NCI-H1105 (cell line): ENCODE data around the gene PGS1.

Source experiments
- DNase-seq: peaks from one replicate; lab custom pipeline; 2025; lab: John Stamatoyannopoulos, UW

PGS1 gene

GRCh38 chr17:78408476-78409050, 30.1 kb downstream of the PGS1 start:
- peak; percentile 15 for DNase-seq

- DNase-seq = peak; percentile 88
These were observed 30.9 kb downstream of the PGS1 start for GRCh38 chr17:78409191-78409928.

DNA sequence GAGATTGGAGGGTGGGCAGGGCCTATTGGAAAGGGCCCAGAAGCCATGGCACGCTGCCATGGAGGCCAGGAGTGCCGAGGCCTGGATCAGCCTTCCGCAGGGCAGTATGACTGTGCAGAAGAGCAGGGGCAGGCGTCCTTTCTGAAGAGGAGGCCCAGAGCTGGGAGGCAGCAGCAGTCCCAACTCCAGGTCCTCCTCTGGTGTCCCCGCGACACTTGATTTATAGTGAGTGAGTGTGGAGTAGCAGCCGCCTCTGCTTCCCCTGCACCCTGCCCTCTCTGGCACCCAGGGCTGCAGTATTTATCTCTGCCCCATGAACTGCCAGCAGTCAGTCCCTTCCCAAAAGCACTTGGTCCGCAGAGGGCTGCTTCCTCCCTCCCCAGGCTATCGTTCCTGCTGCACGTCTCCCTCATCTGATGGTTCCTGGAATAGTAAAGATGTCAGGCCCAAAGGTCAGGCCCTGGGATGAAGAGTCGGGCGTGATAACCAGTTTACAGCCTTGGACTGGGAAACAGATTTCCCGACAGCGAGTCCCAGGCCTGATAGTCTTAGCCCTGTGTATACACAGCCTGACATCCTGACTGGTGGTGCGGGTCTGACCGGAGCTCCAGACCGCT, 32.9 kb downstream of the PGS1 start:
- DNase-seq = no peak

DNA sequence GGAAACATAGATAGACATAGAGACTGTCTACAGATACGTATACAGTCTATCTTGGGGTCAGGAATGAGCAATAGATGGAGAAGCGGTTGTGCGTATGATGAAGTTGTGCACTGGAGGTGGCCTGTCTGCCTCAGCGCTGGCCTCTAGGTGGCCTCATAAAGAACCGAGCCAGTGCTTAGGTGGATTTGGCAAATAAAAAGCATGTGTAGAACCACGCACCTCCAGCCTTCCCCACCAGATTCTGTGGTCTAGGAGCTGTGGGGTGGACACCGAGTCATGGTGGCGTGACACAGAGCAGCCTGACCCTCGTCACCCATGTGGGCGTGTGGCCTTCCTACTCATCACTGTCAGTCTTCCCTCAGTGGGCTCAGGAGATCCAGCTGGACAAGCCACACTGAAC, 34.0 kb downstream of the PGS1 start:
- DNase-seq = no peak

DNA sequence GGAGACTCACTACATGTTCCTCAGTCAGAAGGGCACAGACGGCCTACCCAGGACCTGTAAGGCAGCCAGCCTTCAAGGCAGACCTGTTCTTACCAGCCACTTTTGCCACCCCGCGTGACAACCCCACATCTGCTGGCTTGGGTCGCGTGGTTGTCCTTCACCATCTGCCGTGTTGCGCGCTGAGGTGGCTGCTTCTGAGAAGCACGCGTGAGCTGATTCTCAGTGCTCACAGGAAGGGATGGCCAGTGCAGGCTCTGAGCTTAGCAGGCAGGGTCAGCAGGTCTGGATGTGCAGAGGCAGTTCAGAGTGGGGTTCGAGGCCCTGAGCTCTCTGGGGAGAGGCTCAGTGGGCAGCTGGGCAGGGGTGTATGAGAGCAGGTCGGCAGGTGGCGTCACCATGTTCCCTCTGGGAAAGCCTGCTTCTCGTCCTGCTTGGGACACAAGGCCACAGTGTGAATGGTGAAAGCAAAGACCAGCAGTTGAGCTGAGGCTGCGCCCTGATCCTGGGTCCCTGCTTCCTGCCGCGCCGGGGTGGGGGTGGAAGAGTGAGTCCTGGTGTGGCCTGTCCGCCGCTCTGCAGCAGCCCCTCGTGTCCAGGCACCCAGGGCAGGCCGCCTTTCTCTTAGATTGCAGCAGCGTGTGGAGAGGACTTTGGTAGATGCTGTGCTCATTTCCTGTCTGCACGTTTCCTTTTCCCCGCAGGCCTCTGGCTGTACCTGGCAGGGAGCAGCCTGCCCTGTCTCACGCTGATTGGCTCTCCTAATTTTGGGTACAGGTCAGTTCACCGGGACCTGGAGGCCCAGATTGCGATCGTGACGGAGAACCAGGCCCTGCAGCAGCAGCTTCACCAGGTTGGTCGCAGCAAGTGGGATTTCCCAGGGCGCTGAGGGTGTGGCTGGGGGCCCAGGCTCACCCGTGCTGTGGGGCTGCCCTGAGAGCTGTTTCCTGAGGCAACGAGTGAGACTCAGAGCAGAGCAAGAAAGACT, 36.0 kb downstream of the PGS1 start:
- DNase-seq = no peak

DNA sequence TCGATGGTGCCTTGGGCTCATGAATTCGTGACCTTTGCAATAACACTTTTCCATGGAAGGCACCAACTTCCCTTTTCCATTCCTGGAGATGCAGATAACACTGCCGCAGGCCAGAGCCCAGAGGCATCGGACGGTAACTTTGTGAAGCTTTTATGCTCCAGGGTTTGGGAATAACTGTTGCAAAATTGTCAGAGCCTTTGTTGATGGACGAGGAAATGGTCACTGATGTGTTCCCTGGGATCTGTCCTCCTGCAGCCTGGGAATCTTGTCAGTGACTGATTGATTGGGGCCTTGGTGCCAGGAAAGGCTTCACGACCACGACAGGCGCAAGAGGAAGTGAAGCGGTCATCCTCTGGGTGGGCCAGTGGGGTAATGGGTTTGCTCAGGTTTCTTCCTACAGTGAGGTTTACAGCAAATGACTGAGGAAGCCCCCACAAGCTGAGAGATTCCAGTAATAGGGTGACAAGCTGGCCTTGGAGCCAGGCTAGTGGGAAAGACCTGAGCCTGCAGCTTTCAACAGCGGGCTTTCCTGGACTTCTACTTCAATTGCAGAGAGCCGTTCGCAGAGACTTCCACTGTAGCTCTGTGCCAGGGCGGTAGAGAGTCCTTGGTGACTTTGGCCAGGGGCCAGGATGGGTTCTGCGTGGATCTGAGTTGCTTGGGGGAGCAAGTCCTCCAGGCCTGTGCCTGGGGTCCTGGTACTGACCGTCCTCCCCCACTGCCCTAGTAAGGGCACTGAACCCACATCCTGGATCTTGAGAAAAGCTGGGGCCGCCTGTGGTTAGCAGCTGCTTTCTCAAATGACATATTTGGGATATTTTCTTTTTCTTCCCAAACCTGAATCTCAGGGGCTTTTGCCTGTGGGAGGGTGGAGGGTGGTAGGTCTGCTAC, 37.6 kb downstream of the PGS1 start:
- DNase-seq = no peak

- DNase-seq = no peak
These were observed 38.5 kb downstream of the PGS1 start for GRCh38 chr17:78416791-78417530.

DNA sequence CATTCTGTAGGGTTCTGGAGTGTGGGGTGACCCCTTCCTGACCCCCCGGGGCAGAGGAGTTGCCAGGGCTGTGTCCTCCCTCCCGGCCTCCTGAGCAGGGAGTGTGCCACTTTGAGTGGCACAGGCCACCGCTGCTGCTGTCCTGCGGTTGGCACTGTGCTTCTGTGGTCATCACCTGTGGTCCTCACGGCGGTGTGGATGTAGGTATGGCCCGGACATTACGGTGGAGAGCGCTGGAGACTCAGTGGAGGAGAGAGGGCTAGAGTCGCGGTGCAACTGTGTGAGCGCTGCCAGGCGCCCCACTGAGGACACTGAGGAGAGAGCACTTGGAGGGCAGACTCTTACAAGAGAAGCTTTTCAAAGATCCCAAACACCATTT, 39.1 kb downstream of the PGS1 start:
- DNase-seq = no peak

DNA sequence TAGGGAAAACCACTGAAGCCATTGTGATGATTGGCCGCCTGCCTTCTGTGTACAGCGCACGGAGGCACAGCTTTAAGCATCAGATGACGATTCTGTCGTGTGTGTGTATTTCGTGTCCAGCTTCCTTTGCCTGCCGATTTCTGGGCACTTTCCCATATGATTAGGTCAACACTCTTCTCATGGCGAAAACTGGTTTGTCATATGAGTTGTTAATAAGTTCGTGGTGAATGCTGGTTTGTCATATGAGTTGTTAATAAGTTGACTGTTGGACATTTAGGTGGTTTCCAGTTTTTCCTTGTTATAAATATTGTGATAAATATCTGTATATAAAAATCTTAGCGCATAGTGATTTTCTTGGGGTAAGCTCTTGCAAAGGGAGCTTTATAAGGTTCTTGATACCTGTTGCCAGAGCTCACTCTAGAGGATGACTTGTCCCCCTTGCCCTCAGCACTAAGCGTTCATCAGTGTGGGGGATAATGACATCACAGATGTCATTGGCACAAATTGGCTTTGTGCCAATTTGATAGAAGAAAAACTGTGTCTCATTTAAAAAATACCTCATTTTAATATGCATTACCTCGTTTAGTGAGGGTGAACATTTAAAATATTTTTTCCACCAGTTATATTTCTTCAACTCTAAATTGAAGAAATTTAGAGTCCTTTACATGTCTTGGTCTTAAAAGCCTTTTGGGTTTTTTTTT, 40.0 kb downstream of the PGS1 start:
- no peak for DNase-seq

GRCh38 chr17:78419970-78420815, 41.7 kb downstream of the PGS1 start:
- no peak for DNase-seq

DNA sequence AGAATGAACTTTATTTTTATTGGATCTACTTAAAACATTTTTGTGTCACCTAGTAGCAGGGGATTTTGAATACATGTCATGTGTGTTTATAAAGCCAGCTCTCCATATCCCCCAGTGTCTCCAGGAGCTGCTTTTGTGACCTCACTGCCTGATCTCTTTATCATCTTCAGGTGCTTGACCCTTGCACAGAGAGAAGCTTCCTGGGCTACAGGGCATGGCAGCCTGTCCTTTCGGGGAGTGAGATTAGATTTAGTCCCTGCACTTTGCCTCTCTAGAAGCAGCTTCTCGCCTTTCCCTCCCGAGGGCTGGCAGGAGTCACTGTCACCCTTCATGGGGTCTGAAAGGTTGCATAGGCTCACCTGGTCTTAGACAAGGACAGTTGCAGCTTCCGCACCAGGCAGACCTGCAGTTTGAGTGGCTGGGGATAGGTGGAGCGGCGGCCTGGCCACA, 42.7 kb downstream of the PGS1 start:
- DNase-seq = no peak

DNA sequence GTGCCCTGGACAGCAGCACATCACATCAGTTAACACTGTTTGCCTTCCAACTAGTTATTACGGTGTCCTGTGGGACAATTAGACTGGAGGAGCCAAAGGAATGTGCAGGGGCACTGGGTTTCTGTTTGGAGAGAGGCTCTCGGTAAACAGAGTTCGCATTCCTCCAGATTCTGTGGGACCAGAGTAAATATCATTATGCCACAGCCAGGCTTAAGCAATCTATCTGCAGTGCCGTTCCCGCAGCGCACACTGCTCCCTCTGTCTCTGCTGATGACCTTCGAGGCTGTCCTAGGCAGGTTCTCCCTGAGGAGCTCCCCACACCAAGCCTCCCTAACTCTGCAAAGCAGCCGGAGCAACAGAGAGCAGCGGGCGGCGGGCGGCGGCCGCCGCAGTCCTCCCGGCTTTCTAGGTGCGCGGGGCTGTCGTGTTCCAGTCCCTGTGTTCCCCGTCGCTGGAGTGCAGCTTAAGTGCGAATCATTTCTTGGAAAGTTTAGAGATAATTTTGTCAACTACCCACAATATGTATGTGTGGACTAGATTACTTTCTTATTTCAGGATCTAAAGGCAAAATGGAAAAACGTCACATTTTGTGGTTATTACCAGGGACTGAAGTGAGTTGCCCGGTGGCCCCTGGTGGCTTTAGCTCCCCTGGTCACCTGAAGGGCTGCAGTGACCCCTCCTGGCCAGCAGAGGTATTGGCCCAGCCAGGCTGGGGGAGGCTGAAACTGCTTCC, 43.3 kb downstream of the PGS1 start:
- DNase-seq = peak; percentile 30

DNA sequence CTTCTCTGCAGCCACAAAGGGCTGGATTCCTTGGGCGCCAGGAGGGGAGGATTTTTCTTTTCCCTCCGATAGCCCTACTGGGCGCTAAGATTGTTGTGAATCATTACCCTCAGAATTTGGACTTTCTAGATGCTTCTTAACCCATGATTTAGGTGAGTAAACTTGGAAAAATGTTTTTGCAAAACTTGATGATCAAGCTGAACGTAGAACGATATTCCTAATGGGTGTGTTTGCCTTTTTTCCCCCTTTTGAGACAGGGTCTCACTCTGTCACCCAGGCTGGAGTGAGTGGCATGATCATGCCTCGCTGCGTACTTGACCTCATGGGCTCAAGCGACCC, 43.8 kb downstream of the PGS1 start:
- no peak for DNase-seq

DNA sequence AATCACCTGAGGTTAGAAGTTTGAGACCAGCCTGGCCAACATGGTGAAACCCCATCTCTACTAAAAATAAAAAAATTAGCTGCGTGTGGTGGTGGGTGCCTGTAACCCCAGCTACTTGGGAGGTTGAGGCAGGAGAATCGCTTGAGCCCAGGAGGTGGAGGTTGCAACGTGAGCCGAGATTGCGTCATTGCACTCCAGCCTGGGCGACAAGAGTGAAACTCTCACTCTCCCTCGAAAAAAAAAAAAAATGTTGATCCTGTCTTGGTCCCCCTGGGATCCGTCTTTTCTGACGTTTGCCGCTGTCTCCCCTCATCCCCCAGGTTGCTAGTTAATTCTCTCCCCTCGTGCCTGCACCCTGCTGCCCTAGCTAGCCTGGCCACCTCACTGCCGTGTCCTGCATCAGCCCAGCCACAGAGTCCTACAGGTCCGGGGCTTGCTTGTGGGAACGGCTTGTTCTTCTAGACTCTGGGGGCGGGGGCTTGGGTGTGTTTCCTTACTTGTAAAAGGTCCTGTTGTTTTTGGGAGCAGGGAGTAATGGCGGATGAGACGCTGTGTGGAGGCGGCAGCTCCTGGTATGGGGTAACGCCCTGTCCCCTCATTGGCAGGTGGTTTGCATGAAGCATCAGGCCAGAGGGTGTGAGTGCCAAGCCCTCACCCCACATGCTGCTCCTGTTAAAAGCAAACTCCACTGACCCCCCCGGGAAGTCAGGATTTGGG, 44.6 kb downstream of the PGS1 start:
- no peak for DNase-seq

- no peak for DNase-seq
These were observed 45.7 kb downstream of the PGS1 start for GRCh38 chr17:78423961-78424675.

DNA sequence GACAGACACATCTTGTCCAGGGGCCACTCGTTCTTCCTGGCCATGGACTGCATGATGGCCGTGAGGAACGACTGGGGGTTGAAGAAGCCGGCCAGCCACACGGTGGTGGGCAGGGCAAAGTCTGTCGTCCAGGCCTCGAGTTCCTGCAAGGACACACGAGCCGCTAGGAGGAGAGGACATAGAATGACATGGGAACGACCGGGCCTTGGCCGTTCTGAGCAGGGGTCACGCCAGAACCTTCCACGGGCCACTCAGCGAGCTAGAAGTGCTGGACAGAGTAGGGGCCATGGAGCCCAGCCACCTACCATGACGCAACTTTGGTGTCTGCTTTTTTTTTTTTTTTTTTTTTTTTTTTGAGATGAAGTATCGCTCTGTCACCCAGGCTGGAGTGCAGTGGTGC, 47.0 kb downstream of the PGS1 start:
- DNase-seq = no peak

DNA sequence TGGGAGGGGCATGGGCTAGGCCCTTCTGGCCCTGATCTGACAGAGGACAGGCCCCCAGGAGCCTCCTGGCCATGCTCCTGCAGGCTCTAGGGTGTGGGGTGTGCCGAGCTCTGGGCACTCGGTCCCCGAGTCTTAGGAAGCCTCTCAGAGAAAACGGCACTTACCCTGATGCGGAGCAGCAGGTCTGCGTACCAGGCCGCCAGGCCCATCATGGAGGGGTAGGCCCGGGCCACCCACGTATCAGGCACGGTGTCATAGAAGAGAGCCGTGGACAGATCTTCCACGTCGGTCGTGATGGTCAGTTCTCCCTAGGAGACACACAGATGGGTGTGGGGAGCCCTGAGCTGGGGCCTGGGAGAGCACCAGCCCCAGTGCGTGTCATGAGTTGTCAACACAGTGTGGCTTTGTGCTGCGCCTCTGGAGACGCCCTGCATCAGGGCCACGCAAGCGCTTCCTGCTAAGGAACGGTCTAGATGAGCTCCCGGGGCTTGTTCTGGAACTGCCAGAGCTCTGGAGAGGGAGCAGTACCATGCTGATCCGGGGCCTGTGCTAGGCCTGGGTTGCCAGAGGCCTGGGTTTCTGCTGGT, 47.9 kb downstream of the PGS1 start:
- DNase-seq = no peak
